ENCODE measurements around the gene TNFRSF19.

Gene TNFRSF19

DNA sequence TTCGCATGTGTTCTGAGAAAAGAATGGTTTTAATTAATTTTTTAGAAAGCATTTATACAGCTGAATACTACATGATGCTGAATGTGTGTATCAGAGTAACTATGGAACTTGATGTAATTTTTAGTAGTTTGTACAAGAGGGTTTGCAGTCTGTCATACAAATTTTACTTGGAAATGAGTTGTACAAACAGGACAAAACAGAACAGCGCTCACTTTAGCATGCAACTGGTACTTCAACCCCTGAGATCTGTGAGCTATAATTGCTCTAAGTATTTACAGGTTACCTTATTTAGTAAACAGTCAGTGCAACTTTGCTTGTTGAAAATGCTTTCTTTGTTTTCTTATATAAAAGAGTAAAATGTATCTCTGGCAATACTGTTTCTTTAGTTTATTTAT, 706 bp downstream of the TNFRSF19 start:
- H3K27ac ChIP-seq (replicated peaks; ENCODE audit: low read length) = no peak overlapping the region
- no peak overlapping the region for H3K9ac ChIP-seq (ENCODE audit: low read depth, low read length, poor library complexity)
- H2BK120ac ChIP-seq (ENCODE audit: low read depth, low read length) = no peak overlapping the region
- H3K4me2 ChIP-seq (ENCODE audit: insufficient read depth, low read length, poor library complexity, severe bottlenecking) = no peak overlapping the region
- no peak overlapping the region for H4K91ac ChIP-seq (ENCODE audit: low read depth, low read length, poor library complexity)
- H2AFZ ChIP-seq (ENCODE audit: low read length) = peak overlapping the region; percentile 83
- DNase-seq (ENCODE audit: low spot score) = no peak
- H2BK12ac ChIP-seq (ENCODE audit: low read length) = no peak overlapping the region
- H3K36me3 ChIP-seq (replicated peaks in 1 of 2; ENCODE audit: control insufficient read depth in 2 of 2, insufficient read depth in 2 of 2, low read length in 2 of 2) = no peaks in the 10 kb centered on the region
- no peaks in the 10 kb centered on the region for H3K27me3 ChIP-seq (ENCODE audit: control insufficient read depth in 3 of 3, insufficient read depth in 3 of 3, low read depth in 1 of 3, low read length in 3 of 3)
- no peak overlapping the region for H2BK15ac ChIP-seq (ENCODE audit: low read length)
- no peak overlapping the region for H3K14ac ChIP-seq (ENCODE audit: low read length)
- no peak overlapping the region for H4K8ac ChIP-seq (ENCODE audit: low read depth, low read length)
- H3K4me1 ChIP-seq (ENCODE audit: control insufficient read depth in 2 of 2, insufficient read depth in 1 of 2, low read depth in 1 of 2, low read length in 2 of 2) = peaks cover 11 to 21% of the 10 kb centered on the region in 2 donors
- H3K4me3 ChIP-seq (ENCODE audit: low read length in 2 of 2) = peak overlapping the region in 1 of 2 donors; percentile 38
- H3K4ac ChIP-seq (ENCODE audit: low read length) = no peak overlapping the region
- no peaks in the 10 kb centered on the region for H3K9me3 ChIP-seq (replicated peaks in 1 of 2; ENCODE audit: control insufficient read depth in 2 of 2, insufficient read depth in 1 of 2, low read depth in 1 of 2, low read length in 2 of 2)
- no peak overlapping the region for H2BK5ac ChIP-seq (ENCODE audit: low read length)
- H3K79me1 ChIP-seq (ENCODE audit: low read depth, low read length) = no peaks in the 10 kb centered on the region
- H3K18ac ChIP-seq (ENCODE audit: low read length) = no peak overlapping the region
- WGBS, 2 donors (ENCODE audit: extremely low coverage in 2 of 2, insufficient read length in 2 of 2, insufficient replicate concordance in 1 of 2) = no CpG with 5 or more reads among the region's 2 CpGs
- H3K23ac ChIP-seq (ENCODE audit: low read depth, low read length, poor library complexity) = no peak overlapping the region
- no peak overlapping the region for H2AK5ac ChIP-seq (ENCODE audit: low read depth, low read length)

DNA sequence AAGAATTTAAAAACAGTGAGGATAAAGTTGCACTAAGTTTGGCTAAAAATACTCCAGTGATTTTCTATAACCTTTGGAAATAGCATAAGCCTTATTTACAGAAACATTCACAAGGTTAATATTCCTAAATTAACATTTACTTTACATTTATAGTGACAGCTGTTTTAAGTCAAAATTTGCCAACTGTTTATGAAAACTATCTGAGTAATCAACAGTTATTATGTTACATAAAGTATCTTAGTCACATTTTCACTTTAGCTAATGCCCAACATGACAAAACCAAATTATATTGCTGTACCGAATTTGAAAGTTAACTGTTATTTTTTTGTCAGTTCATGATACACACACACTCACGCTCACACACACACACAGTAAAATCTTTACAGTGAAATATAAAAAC, 1.2 kb downstream of the TNFRSF19 start:
- no peak for DNase-seq (ENCODE audit: low spot score)
- Histone ChIP-seq H3K14ac (ENCODE audit: low read length) (no peak overlapping the region), H3K4me2 (ENCODE audit: insufficient read depth, low read length, poor library complexity, severe bottlenecking) (no peak overlapping the region), H4K91ac (ENCODE audit: low read depth, low read length, poor library complexity) (no peak overlapping the region), H3K9ac (ENCODE audit: low read depth, low read length, poor library complexity) (no peak overlapping the region), H3K4ac (ENCODE audit: low read length) (no peak overlapping the region), H2BK5ac (ENCODE audit: low read length) (no peak overlapping the region), H2BK120ac (ENCODE audit: low read depth, low read length) (no peak overlapping the region), H3K4me3 (ENCODE audit: low read length in 2 of 2) (no peak overlapping the region), H2AK5ac (ENCODE audit: low read depth, low read length) (no peak overlapping the region), H3K4me1 (ENCODE audit: control insufficient read depth in 2 of 2, insufficient read depth in 1 of 2, low read depth in 1 of 2, low read length in 2 of 2) (peaks cover 11 to 21% of the 10 kb centered on the region in 2 donors), H3K9me3 (replicated peaks in 1 of 2; ENCODE audit: control insufficient read depth in 2 of 2, insufficient read depth in 1 of 2, low read depth in 1 of 2, low read length in 2 of 2) (no peaks in the 10 kb centered on the region), H3K27me3 (ENCODE audit: control insufficient read depth in 3 of 3, insufficient read depth in 3 of 3, low read depth in 1 of 3, low read length in 3 of 3) (no peaks in the 10 kb centered on the region), H3K36me3 (replicated peaks in 1 of 2; ENCODE audit: control insufficient read depth in 2 of 2, insufficient read depth in 2 of 2, low read length in 2 of 2) (no peaks in the 10 kb centered on the region), H3K27ac (replicated peaks; ENCODE audit: low read length) (no peak overlapping the region), H3K79me1 (ENCODE audit: low read depth, low read length) (no peaks in the 10 kb centered on the region), H2BK12ac (ENCODE audit: low read length) (no peak overlapping the region), H3K18ac (ENCODE audit: low read length) (no peak overlapping the region), H2BK15ac (ENCODE audit: low read length) (no peak overlapping the region), H2AFZ (ENCODE audit: low read length) (no peak overlapping the region), H3K23ac (ENCODE audit: low read depth, low read length, poor library complexity) (no peak overlapping the region), H4K8ac (ENCODE audit: low read depth, low read length) (no peak overlapping the region)
- no CpG with 5 or more reads among the region's 2 CpGs for WGBS, 2 donors (ENCODE audit: extremely low coverage in 2 of 2, insufficient read length in 2 of 2, insufficient replicate concordance in 1 of 2)

DNA sequence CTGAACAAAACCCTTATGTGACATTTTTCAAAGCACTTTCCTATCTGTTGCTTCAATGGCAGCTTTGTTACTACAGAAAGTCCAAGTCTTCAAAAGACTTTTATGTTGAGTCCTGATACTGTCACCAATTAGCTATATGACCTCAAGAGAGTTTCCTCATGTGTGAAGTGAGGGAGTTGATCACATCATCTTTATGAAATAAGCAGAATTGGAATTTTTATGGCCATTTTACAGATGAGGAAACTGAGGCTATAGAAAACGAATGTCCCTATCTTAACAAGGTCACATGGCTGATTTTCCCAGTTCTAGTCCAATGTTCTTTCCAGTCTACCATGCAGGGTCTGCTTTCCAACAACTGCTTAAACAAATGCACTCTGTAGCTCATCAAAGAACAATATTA, 2.6 kb downstream of the TNFRSF19 start:
- H3K4me3 ChIP-seq (ENCODE audit: low read length in 2 of 2) = no peak overlapping the region
- H2BK120ac ChIP-seq (ENCODE audit: low read depth, low read length) = no peak overlapping the region
- H3K27me3 ChIP-seq (ENCODE audit: control insufficient read depth in 3 of 3, insufficient read depth in 3 of 3, low read depth in 1 of 3, low read length in 3 of 3) = peaks cover 0 to 5% (median 4%) of the 10 kb centered on the region in 3 experiments
- H3K23ac ChIP-seq (ENCODE audit: low read depth, low read length, poor library complexity) = no peak overlapping the region
- no peak overlapping the region for H3K14ac ChIP-seq (ENCODE audit: low read length)
- H3K18ac ChIP-seq (ENCODE audit: low read length) = no peak overlapping the region
- no peak overlapping the region for H2BK12ac ChIP-seq (ENCODE audit: low read length)
- no peak overlapping the region for H2BK5ac ChIP-seq (ENCODE audit: low read length)
- H2AFZ ChIP-seq (ENCODE audit: low read length) = no peak overlapping the region
- H3K36me3 ChIP-seq (replicated peaks in 1 of 2; ENCODE audit: control insufficient read depth in 2 of 2, insufficient read depth in 2 of 2, low read length in 2 of 2) = no peaks in the 10 kb centered on the region
- H3K4ac ChIP-seq (ENCODE audit: low read length) = no peak overlapping the region
- H2BK15ac ChIP-seq (ENCODE audit: low read length) = no peak overlapping the region
- H3K27ac ChIP-seq (replicated peaks; ENCODE audit: low read length) = no peak overlapping the region
- no peak overlapping the region for H4K91ac ChIP-seq (ENCODE audit: low read depth, low read length, poor library complexity)
- no peak overlapping the region for H2AK5ac ChIP-seq (ENCODE audit: low read depth, low read length)
- no peak overlapping the region for H3K4me2 ChIP-seq (ENCODE audit: insufficient read depth, low read length, poor library complexity, severe bottlenecking)
- no peak overlapping the region for H4K8ac ChIP-seq (ENCODE audit: low read depth, low read length)
- no peaks in the 10 kb centered on the region for H3K9me3 ChIP-seq (replicated peaks in 1 of 2; ENCODE audit: control insufficient read depth in 2 of 2, insufficient read depth in 1 of 2, low read depth in 1 of 2, low read length in 2 of 2)
- no peak overlapping the region for H3K9ac ChIP-seq (ENCODE audit: low read depth, low read length, poor library complexity)
- no CpG with 5 or more reads among the region's 1 CpG for WGBS, 2 donors (ENCODE audit: extremely low coverage in 2 of 2, insufficient read length in 2 of 2, insufficient replicate concordance in 1 of 2)
- DNase-seq (ENCODE audit: low spot score) = no peak
- H3K79me1 ChIP-seq (ENCODE audit: low read depth, low read length) = no peaks in the 10 kb centered on the region
- H3K4me1 ChIP-seq (ENCODE audit: control insufficient read depth in 2 of 2, insufficient read depth in 1 of 2, low read depth in 1 of 2, low read length in 2 of 2) = peaks cover 10 to 21% of the 10 kb centered on the region in 2 donors

DNA sequence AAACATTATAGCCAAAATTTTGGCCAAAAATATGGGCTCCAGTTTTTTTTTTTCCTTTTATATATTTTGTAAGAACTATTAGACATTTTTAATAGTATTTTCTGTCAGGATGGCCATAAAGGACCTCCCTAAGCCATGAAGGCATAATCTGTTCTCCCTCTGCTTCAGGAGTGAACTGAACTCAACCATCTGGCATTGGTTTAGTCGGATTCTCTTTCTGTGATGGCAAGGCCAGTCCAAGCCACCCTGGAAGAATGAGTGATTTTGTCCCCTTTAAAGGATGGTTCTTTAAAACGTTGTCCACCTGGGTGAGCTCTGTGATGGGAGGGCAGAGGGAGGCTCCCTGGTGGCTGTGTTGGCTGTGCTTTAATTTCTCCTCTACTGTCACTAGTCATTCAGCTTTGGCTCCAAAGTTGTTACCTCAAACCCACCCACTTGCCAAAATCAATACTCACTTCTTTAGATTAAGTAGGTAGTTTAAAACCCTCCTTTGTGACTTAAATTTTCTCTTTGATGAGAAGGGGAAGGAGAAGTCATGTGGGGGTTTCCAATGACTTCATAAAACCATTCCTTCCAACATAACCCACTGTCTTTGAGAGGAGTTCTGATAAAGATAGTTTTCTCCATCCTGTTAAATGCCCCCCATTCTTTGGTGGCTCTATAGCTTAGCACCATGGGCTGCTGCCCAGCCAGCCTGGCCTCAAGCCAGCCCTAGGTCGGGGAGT, 4.4 kb downstream of the TNFRSF19 start:
- Histone ChIP-seq H3K9me3 (replicated peaks in 1 of 2; ENCODE audit: control insufficient read depth in 2 of 2, insufficient read depth in 1 of 2, low read depth in 1 of 2, low read length in 2 of 2) (no peaks in the 10 kb centered on the region), H2BK5ac (ENCODE audit: low read length) (no peak overlapping the region), H3K27me3 (ENCODE audit: control insufficient read depth in 3 of 3, insufficient read depth in 3 of 3, low read depth in 1 of 3, low read length in 3 of 3) (peaks cover 0 to 12% (median 4%) of the 10 kb centered on the region in 3 experiments), H3K23ac (ENCODE audit: low read depth, low read length, poor library complexity) (no peak overlapping the region), H2BK120ac (ENCODE audit: low read depth, low read length) (no peak overlapping the region), H3K27ac (replicated peaks; ENCODE audit: low read length) (no peak overlapping the region), H3K79me1 (ENCODE audit: low read depth, low read length) (no peaks in the 10 kb centered on the region), H2AFZ (ENCODE audit: low read length) (no peak overlapping the region), H3K14ac (ENCODE audit: low read length) (no peak overlapping the region), H2BK15ac (ENCODE audit: low read length) (no peak overlapping the region), H3K36me3 (replicated peaks in 1 of 2; ENCODE audit: control insufficient read depth in 2 of 2, insufficient read depth in 2 of 2, low read length in 2 of 2) (no peaks in the 10 kb centered on the region), H3K4ac (ENCODE audit: low read length) (no peak overlapping the region), H4K8ac (ENCODE audit: low read depth, low read length) (no peak overlapping the region), H3K4me2 (ENCODE audit: insufficient read depth, low read length, poor library complexity, severe bottlenecking) (no peak overlapping the region), H3K4me3 (ENCODE audit: low read length in 2 of 2) (no peak overlapping the region), H2BK12ac (ENCODE audit: low read length) (no peak overlapping the region), H3K4me1 (ENCODE audit: control insufficient read depth in 2 of 2, insufficient read depth in 1 of 2, low read depth in 1 of 2, low read length in 2 of 2) (peaks cover 8 to 10% of the 10 kb centered on the region in 2 donors), H3K9ac (ENCODE audit: low read depth, low read length, poor library complexity) (no peak overlapping the region), H3K18ac (ENCODE audit: low read length) (no peak overlapping the region), H2AK5ac (ENCODE audit: low read depth, low read length) (no peak overlapping the region), H4K91ac (ENCODE audit: low read depth, low read length, poor library complexity) (no peak overlapping the region)
- no CpG with 5 or more reads among the region's 3 CpGs for WGBS, 2 donors (ENCODE audit: extremely low coverage in 2 of 2, insufficient read length in 2 of 2, insufficient replicate concordance in 1 of 2)
- no peak for DNase-seq (ENCODE audit: low spot score)

Measured in neuronal stem cell (in vitro differentiated cells).